K562 (cell line): Measurements from ENCODE around the gene MYADM. TPM values are rescaled to one million over a fixed set of nuclear protein-coding genes. Genes with fewer than 3 reads are reported as not detected.

Experiments used
- AFF1 ChIP-seq, 2 experiments: fragments of 450-650 bp; IDR thresholded peaks; 2 replicates each; pipeline ENCODE4 v1.6.1; 2018; ENCODE audit warnings: mild to moderate bottlenecking in 2 of 2, low read depth in 1 of 2; ENCODE audit not compliant: partially characterized antibody in 2 of 2
- BHLHE40 ChIP-seq: IDR thresholded peaks from 2 replicates; pipeline ENCODE4 v1.6.1; 2011; ENCODE audit warnings: low read length, improper control_type of control experiment
- BMI1 ChIP-seq: fragments of 150-350 bp; IDR thresholded peaks from 2 replicates; pipeline ENCODE4 v1.6.1; 2014; ENCODE audit warnings: low read length
- FOXP4 ChIP-seq: sonication (generic); formaldehyde crosslinking; IDR thresholded peaks from 2 replicates; pipeline ENCODE4 v1.8.0; 2022; ENCODE audit warnings: mild to moderate bottlenecking, missing genetic modification reagents, borderline replicate concordance
- HCFC1 ChIP-seq: IDR thresholded peaks from 2 replicates; pipeline ENCODE4 v1.6.1; 2012; ENCODE audit warnings: low read depth, low read length, improper control_type of control experiment
- HMG20A ChIP-seq: fragments of 450-650 bp; formaldehyde crosslinking; conservative IDR thresholded peaks from 2 replicates; pipeline ENCODE4 v1.4.0; 2020; ENCODE audit warnings: mild to moderate bottlenecking, mixed read lengths
- NR2F6 ChIP-seq: fragments of 450-650 bp; formaldehyde crosslinking; IDR thresholded peaks from 2 replicates; pipeline ENCODE4 v1.4.0; 2020; ENCODE audit warnings: mild to moderate bottlenecking
- SIX5 ChIP-seq, 2 experiments: IDR thresholded peaks; 2 replicates each; pipeline ENCODE4 v1.6.1; 2011; ENCODE audit warnings: low read length in 2 of 2, borderline replicate concordance in 1 of 2, low read depth in 1 of 2, mild to moderate bottlenecking in 1 of 2, moderate library complexity in 1 of 2; ENCODE audit not compliant: insufficient read depth in 1 of 2
- ZNF324 ChIP-seq: fragments of 250-450 bp; sonication (Bioruptor Pico); IDR thresholded peaks from 2 replicates; pipeline ENCODE4 v1.4.0; 2020; ENCODE audit warnings: mild to moderate bottlenecking
- ZNF740 ChIP-seq, 3 experiments: fragments of 200-800 bp in 1 of 3; sonication (Bioruptor generic) in 1 of 3; sonication (generic) in 1 of 3; formaldehyde crosslinking in 1 of 3; IDR thresholded peaks; 2 replicates each; pipeline versions ENCODE4 v1.6.1 to v1.8.0; 2016 to 2022; ENCODE audit warnings: mild to moderate bottlenecking in 2 of 3, missing compliant biosample characterization in 2 of 3, missing genetic modification characterization in 2 of 3, missing genetic modification reagents in 1 of 3
- ZNF766 ChIP-seq: fragments of 200-800 bp; sonication (Bioruptor generic); conservative IDR thresholded peaks from 2 replicates; pipeline ENCODE4 v1.6.1; 2016; ENCODE audit warnings: missing genetic modification characterization, missing compliant biosample characterization
- polyA plus RNA-seq, 8 experiments: library from polyadenylated mRNA; depleted of rRNA in 4 of 8; stranded (reverse) in 5 of 8; unstranded in 3 of 8; fragments of >200 nt; fragmentation: Nextera tagmentation in 2 of 8; fragmentation: Illumina TruSeq in 1 of 8; extraction: Ambion mirVana in 2 of 8; extraction: Trizol in 1 of 8; gene quantifications; 2 replicates each; pipeline versions ENCODE4 v1.2.1 to v1.2.3, GENCODE V29; 2011 to 2014; ENCODE audit warnings: inconsistent platforms in 1 of 8, missing spikeins in 1 of 8
- total RNA-seq, 7 experiments: library from RNA; depleted of rRNA in 6 of 7; stranded (reverse); fragments of >200 nt in 6 of 7; fragmentation: Illumina TruSeq in 2 of 7; extraction: Trizol in 2 of 7; gene quantifications; 2 replicates each; pipeline versions ENCODE4 v1.2.1 to v1.2.3, GENCODE V29; 2011 to 2021; ENCODE audit warnings: low replicate concordance in 1 of 7

Gene MYADM
- total and polyA plus RNA-seq, 9 of the 15 experiments (the other 6 are each of a cell fraction or from before 2014, with no cell fraction given): 4.5 to 70.3 (median 14.4) TPM

GRCh38 chr19:53892981-53893325 is 25.3 kb downstream of the MYADM start (continued):
- TF ChIP-seq ZNF740 (CRISPR knock-in tag; IDR thresholded peaks at IDR 0.05): no peak
- no peak for TF ChIP-seq ZNF740 (tag; IDR thresholded peaks at IDR 0.05)
- TF ChIP-seq HCFC1: peak; percentile 95
- TF ChIP-seq SIX5 (IDR thresholded peaks at IDR 0.05; ENCODE audit: borderline replicate concordance in 1 of 2, insufficient read depth in 1 of 2, low read depth in 1 of 2, low read length in 2 of 2): peak; percentile 86 to 93
- TF ChIP-seq ZNF766: 0 out of 2 replicates have a peak, but pooled peaks have one; percentile 63
- TF ChIP-seq AFF1 (IDR thresholded peaks at IDR 0.05; ENCODE audit: low read depth in 1 of 2, partially characterized antibody in 2 of 2): peak in 1 of 2 experiments; percentile 98
- TF ChIP-seq NR2F6: no peak
- no peak for TF ChIP-seq BHLHE40
- no peak for TF ChIP-seq BMI1
- no peak for TF ChIP-seq ZNF324 (CRISPR knock-in tag)
- TF ChIP-seq FOXP4 (CRISPR knock-in tag): no peak
- no peak for TF ChIP-seq HMG20A
